ENCODE data around the gene NOVA2. TPM values are rescaled to one million over a fixed set of nuclear protein-coding genes. Genes with fewer than 3 reads are reported as not detected.

Gene NOVA2
- total RNA-seq, 1 donor from 2014 or later = 6.2 TPM

DNA sequence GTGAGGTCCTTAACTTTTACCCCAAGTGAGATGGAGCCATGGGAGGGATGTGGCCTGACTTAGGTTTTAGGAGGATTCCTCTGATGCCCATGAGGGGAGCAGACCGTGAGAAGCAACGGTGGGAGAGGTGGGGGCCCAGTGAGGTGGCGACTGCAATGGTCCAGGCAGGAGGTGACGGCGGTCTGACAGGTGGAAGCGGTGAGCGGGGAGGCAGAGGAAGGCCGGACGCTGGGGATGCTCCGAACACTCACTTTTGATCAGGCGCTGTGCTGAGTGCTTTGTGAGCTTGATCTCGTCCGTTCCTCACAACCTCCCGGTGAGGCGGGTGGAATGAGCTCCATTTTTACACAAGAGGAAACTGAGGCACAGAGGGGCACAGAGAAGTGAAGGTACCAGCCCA, 11.6 kb downstream of the NOVA2 start:
- no peak for DNase-seq (ENCODE audit: low read depth in 2 of 2)

DNA sequence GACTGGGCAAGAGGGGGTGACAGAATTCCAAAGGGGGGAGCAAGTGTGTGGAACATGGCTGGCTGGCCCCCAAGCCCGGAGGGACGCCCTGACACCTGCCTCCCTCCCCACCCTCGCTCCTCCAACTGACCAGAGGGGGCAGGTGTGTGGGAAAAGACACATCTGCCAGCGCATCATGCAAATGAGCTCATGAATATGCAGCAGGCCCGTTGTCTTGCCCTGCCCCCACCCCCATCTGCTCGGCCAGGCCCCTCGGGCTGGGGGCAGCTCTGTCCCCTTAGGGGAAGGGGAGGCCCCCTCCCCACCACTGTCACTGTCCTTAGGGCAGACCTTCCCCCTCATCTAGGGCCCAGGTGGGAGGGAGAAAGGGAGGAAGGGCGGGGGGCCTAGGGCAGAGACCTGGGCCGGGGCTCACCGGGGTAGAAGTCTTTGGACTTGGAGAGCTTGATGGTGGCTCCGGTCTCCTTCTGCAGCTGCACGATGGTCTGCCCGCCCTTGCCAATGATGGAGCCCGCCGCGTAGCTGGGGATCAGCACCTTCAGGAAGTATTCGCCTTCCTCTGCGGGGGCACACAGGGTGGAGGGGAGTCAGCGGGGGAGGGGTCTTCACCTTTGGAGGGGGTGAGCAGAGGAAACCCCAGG, 12.9 kb downstream of the NOVA2 start:
- DNase-seq (ENCODE audit: low read depth in 2 of 2) = no peak

DNA sequence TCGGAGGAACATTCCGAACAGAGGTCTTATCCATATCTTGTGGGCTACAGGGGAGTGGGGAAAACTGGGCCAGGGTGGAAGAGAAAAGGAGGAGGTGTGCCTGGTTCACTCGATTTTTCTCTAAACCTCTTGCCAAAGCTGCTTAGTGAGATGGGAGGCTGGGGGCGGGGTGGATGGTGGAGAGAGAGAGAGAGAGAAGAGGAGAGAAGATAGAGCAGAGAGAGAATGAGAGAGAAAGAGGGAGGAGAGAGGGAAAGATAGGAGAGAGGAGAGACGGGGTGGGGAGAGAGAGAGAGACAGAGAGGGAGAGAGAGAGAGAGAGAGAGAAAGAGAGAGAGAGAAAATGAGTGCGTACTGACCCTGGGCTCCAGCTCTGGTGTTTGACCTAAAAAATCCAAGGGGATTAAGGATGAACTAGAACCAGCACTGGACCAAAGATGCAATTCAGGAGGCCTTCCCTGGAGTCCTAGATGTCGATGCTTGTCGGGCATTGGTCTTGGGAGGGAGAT, 14.1 kb downstream of the NOVA2 start:
- no peak for DNase-seq (ENCODE audit: low read depth in 2 of 2)

DNA sequence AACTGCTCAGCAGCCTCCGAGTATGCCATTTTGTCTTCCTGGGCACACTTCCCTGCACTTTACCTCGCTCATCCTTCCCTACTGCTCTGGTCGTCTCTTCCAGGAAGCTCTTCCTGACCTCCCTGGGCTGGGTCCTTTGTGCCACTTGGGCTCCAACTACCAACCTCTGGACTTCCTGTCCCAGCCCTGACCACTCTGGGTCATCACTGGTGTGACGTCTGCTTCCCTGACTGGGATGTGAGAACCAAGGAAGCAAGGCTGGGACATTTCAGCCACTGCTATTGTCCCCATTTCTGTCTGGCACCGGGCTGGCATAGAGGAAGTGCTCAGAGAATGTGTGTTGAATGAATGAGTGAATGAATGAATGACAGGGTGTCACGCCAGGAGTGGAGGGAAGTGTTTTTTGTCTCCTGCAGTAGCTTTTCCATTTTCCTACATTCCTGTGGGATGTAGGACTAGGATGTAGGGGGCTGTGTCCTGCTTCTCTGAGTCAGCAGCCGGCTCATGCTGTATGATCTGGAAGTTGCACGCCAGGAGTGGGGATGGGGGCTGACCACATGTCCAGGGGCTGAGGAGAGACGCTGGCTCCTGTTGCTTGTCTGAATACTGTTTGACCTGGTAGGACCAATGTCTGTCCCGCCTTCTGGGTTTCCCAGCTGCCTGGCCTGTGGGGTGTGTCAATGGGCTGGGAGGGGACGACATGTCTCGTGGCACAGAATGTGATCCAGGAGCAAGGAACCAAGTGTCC, 14.7 kb downstream of the NOVA2 start:
- peak; percentile 65 to 83 for DNase-seq (ENCODE audit: low read depth in 2 of 2)

DNA sequence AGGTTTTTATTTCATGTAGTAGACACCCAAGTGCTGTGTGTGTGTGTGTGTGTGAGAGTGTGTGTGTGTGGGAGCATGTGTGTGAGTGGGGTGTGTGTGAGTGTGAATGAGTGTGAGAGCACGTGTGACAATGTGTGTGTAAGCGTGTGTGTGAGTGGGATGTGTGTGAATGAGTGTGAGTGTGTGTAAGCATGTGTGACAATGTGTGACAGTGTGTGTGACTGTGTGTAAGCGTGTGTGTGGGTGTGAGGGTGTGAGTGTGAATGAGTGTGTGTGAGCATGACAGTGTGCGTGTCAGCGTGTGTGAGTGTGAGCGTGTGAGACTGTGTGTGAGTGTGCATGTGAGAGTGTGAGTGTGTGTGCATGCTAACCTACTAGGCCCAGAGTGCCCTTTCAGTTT, 15.3 kb downstream of the NOVA2 start:
- DNase-seq (ENCODE audit: low read depth in 2 of 2) = no peak

DNA sequence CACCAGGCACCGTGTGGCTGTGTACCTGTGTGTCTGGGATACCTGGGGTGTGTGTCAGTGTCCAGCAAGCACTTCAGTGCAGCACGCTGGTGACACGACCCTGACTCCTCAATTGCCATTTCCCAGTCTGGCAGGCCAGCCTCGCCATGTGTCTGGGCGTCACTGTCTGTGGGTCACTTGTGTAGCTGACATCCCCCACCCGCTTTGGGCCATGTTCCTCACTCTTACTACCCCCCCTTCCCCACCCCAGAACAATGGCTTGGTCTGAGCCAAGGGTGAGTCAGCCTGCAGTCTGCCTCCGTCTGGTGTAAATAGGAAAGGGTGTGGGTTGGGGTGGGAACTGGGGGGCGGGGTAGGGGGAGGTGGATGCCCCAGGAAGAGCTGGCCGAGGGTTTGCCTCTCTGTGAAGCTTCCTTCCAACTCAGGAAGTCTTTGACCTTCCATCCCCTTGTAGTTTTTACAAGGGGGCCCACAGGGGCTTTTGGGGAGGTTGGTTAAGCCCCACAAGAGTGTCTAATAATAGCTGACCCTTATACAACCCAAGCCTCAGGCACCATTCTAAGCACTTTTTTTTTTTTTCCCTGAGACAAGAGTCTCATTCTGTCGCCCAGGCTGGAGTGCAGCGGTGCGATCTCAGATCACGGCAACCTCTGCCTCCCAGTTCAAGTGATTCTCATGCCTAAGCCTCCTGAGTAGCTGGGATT, 17.6 kb downstream of the NOVA2 start:
- peak; percentile 99 for DNase-seq (ENCODE audit: low read depth in 2 of 2)

DNA sequence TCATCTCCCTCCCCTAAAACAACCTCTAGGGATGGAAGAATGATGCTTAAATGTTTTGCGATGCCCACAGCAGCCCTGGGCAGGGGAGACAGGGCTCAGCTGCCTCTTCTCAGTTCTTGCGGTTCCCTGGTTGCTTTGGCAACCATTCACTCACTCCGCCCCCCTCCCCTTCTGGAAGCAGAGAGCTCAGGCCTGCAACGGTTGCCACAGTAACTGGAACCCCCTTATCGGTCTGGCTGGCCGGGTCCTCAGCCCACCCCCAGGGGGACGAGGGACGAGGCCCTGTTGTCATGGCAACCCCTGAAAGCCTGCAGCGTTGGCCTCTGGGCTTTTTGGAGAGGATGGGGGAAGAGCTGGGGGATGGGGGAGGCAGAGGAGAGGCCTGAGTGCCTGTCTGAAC, 19.5 kb downstream of the NOVA2 start:
- DNase-seq (ENCODE audit: low read depth in 2 of 2) = peak in 1 of 2 donors; percentile 35

DNA sequence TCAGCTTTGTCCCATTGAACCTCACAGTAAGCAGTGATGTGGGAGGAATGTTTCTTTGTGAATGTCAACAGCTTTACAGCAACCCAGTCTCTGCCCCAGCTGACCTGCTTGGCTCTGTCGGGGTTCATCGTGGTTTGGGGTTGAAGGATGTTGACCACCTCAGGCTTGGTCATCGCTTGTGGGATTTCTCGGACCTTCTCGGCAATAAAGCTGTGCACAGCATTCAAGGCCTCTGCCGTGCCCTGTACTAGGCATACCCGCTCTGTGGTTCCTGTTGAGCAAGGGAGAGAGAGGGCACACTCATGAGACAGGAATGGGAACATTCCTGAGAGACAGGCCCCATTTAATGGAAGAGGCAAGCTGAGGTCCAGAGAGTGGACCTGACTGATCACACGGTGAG, 20.0 kb downstream of the NOVA2 start:
- peak in 1 of 2 donors; percentile 37 for DNase-seq (ENCODE audit: low read depth in 2 of 2)

DNA sequence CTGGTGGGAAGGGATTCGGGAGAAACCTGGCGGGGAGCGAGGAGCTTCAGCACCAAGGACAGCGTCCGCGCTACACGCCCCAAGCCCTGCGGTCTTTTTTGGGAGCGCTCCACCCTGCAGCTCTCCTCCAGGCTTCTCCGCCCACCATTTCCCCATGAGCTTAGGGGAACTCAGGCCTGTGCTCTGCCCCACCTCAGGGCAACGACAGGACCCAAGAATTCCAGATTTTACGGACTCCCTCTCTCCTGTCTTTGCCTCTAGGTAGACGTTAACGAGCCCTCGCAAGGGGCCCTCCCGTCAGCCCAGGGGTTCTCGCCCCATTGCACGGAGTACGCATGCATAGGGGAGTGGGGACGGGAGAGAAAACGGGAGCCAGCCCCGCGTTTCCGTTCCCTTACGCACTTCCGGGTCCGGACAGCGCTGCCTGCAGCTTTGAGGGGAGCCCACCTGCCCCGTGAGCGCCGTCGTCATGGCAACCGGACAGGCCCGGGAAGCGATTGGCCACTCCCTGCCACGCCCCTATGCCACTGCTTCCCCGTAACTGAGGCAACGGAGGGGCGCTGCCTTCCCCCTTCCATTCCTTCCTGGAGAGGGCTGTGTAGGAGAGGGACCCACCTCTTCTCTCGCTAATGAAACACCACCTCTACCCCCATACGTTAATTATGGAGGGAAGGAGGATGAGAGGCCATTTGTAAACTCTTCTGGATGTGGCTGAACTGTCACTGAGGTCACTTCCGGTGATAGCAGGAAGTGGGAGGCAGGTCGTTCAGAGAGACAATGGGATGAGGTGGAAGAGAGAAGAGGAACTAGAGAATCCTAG, 20.8 kb downstream of the NOVA2 start:
- peak in 1 of 2 donors; percentile 44 for DNase-seq (ENCODE audit: low read depth in 2 of 2)

DNA sequence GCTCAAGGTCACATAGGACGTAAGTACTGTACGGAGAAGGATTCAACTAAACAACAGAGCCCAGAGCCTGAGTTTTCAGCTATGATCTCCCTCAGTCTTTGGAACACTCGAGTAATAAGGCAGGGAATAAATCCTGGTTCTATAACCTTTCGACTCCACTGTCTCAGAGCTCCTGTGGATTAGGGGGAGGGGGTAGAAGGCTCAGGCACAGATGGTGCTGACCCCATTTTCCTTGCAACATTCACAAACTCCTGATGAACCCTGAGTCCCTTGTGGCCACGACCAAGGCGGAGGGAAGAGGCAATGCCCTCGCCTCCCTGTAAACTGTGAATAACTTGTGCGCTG, 21.4 kb downstream of the NOVA2 start:
- DNase-seq (ENCODE audit: low read depth in 2 of 2) = no peak

DNA sequence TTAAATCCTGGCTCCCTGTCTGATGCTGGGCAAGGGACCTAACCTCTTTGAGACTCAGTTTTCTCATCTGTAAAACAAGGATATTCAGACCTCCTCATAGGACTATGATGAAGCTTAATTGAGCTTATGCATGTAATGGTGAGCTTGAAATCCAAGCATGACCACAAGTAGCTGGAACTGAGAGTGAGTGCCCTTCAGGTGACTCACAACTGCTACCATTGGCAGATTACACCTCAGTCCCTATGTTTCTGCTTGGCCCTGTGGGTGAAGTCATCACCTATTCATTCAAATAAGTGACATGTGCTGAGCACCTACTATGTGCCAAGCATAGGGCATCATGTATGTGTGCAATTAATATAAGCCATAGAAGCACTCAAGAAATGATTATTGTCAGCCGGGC, 25.7 kb downstream of the NOVA2 start:
- no peak for DNase-seq (ENCODE audit: low read depth in 2 of 2)

DNA sequence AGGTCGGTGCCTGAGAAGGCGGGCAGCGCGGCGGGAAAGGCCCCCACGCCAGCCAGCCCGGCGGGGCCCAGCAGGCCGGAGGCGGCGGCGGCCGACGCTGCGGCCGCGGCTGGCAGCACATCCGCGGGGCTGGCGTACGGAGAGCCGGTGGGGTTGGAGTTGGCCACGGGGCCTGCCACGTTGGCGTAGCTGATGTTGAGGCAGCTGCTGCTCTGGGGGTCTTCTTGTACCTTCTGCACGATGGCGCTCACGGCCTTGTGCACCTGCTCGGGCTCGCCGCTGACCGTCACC, 33.2 kb downstream of the NOVA2 start:
- no peak for DNase-seq (ENCODE audit: low read depth in 2 of 2)

DNA sequence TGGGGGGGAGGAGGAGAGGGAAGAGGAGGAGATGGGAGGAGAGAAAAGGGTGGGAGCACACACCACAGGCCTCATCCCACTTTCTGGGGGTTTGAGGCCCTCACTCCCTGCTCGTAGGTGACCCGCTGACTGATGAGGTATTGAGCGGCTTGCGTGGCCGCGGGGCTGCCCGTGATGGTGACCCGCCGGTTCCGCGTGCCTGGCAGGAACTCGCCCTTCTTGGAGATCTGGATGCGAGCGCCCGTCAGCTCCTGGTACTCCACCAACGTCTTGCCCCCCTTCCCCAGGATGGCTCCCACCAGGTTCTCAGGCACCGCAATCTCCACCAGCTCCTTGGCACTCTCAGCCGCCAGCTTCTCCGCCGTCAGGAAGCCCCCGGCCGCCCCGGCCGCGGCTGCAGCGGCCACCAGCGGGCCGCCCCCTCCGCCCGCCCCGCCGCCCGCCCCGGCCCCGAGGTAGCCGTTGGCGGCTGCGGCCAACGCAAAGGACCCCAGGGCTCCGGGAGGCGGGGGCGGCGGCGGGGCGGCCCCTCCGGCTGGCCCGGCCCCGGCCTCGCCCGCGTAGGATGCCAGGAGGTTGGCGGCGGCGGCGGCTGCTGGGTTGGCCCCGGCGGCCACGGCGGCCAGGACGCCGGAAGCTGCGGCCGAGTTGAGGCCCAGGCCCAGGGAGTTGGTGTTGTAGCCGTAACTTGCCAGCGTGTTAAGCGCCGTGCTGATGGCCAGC, 33.7 kb downstream of the NOVA2 start:
- no peak for DNase-seq (ENCODE audit: low read depth in 2 of 2)

DNA sequence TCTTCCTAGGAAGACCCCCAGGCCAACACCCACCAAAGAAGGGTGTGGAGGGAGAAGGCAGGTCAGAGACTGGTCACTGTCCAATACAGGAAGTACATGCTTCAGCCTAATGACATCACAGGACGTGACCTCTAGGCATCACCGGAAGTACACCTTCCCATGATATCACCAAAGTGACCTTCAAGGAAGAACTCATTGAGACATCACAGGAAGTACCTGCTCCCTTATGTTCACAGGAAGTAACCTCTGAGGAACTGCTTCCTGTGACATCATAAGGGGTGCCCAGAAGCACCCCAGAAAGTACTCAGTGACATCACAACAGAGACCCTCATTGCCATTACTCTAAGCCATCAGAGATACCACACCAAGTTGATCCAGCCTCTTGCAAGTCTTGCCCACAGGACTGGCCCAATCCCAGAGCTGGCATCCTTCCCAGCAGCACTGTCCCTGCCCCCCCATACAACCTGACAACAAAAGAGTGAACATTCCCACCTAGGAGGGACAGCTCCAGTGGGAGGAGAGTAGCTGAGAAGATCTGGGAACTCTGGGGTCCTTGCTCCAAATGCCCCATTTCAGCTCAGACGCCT, 34.8 kb downstream of the NOVA2 start:
- DNase-seq (ENCODE audit: low read depth in 2 of 2) = peak; percentile 25 to 33

DNA sequence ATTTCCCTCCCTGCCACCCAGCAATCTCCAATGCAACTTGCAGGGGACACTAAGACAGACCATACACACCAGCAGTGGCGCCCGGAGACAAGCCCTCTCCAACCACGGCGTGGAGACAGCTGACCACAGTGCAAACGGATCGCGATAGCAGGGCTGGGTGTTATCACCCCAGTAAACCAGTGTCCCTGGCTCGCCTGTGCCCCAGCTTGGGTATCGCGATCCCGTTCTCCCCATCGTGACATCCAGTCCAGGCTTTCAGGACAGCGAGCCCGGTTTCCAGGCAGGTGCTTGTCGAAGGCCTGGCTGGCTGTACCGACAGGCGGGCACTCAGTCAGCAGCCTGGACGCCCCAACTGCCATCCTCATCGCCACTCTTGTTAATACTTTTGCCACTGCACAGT, 38.4 kb downstream of the NOVA2 start:
- no peak for DNase-seq (ENCODE audit: low read depth in 2 of 2)

DNA sequence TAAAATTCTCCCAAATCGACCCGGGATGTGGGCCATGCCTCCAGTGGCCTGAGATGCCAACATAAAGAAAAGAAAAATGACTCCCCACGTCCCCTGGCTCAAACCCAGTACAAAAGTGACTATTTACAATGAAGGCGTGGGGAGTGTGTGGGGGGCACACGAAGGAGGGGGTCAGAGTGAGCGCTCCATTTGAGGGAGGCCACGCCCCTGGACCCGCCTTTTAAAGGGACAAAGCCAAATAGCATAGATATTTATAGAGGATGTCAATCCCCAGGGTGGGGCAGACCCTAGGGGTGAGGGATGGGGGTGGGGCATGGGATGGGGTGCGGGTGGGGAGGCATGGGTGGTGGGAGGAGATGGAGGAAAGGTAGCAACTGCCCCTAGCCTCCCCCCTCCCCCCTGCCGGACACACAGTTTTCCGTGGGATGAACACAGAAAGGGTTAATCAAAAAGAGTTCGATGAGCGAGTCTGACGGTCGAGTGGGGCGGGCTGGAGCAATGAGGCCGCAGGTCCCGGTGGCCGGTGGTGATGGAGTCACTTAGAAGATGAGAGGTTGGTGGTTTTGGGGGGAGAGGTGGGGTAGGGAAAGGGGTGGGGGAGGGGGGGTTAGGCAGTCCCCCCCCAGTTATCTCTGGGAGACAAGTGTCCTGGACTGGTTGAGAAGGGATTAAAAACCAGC, 39.0 kb downstream of the NOVA2 start:
- DNase-seq (ENCODE audit: low read depth in 2 of 2) = no peak

DNA sequence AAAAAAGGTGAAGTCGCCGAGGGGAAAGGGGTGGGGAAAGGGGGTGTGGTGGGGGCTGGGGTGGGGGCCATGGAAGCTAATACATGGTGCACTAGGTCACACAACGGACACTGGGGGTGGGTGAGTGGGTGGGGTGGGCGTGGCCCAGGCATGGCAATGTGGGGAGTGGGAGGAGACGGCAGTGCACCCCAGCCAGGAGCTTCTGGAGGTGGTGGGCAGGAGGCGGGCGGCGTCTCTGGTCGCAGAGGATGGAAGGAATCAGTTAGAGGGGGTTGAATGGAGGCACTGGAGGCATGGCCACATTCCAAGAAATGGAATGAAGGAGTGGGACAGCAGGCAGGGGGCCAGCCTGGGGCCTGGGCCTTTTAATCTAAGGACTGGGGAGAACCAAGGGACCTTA, 39.9 kb downstream of the NOVA2 start:
- DNase-seq (ENCODE audit: low read depth in 2 of 2) = no peak

DNA sequence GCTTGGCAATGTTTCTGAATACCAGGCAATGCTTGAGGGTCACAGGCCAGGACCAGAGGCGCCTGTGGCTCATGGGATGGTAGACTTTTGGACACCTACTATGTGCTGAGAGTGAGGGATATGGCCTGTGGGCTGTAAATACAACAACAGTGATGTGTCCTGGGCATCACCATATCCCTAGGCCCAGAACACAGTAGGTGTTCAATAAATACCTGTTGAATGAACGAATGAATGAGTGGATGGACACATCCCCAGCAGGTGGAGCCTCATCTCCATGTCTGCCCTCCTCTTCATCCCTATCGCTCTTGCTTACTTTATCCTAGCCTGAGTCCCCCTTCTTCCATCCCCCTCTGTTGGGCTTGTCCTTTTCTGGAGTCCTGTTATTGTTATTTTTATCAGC, 42.6 kb downstream of the NOVA2 start:
- DNase-seq (ENCODE audit: low read depth in 2 of 2) = peak; percentile 28 to 56

DNA sequence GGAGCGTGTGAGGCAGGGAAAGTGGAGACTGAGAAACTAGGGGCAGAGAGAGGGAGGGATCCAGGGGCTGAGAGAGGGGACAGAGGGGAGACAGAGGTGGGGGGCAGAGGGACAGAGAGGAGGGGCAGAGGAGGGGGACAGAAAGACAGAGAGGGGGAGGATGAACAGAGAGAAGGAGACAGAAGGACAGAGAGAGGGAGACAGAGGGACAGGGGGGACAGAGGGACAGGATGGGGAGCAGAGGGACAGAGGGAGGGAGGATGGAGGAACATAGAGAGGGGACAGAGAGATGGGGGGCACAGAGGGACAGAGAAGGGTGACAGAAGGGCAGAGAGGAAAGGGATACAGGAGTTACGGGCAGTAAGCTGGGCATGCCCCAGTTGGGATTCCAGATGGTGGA, 44.4 kb downstream of the NOVA2 start:
- no peak for DNase-seq (ENCODE audit: low read depth in 2 of 2)

DNA sequence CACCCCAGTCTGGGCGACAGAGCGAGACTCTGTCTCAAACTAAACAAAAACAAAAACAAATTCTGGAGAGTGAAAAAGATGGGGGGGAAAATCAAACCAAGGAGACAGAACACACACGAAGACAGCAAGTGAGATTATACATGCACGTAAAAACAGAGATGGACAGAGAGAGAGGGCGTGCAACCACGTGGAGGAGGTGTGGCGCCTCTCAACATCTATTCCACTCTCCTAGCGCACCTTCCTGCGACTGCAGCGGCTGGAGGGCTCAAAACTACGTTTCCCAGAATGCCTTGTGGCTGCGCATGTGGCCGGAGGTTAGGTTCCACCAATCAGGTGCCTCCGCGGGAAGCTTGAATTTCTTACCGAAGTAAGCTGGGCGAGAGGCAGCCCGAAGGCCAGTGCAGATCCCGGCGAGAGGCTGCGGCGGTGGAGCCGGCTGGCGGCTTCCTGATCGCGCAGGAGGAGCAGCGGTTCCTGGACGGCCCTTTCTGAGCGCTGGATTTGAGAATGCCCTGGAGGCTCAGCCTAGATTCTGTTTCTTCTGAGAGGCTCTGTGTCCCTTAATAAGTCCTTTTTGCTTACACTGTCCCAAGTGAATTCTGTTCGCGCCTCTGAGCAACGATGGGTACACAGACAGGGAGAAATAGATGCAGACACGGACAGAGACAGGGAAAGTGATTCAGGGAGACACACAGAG, 46.0 kb downstream of the NOVA2 start:
- peak; percentile 91 to 95 for DNase-seq (ENCODE audit: low read depth in 2 of 2)

Data from lung microvascular endothelial cell (primary cell).